Right forelimb (tissue), 1 donor: ENCODE measurements around the gene TIAM1.

ENCODE experiments used
- DNase-seq: peaks from one replicate; pipeline ENCODE4 v3.0.0-alpha.2; 2018

TIAM1 gene

GRCh38 chr21:31119199-31119598, 224.9 kb downstream of the TIAM1 start:
- DNase-seq = no peak

- no peak for DNase-seq
These were observed 226.7 kb downstream of the TIAM1 start for GRCh38 chr21:31117128-31117916.

- DNase-seq = no peak
These were observed 228.8 kb downstream of the TIAM1 start for GRCh38 chr21:31115249-31115648.

GRCh38 chr21:31111093-31111492, 233.0 kb downstream of the TIAM1 start:
- DNase-seq = no peak

GRCh38 chr21:31110430-31110829, 233.6 kb downstream of the TIAM1 start:
- no peak for DNase-seq

GRCh38 chr21:31107871-31108270, 236.2 kb downstream of the TIAM1 start:
- no peak for DNase-seq

GRCh38 chr21:31107176-31107785, 236.8 kb downstream of the TIAM1 start:
- no peak for DNase-seq

GRCh38 chr21:31103571-31104265, 240.3 kb downstream of the TIAM1 start:
- no peak for DNase-seq

GRCh38 chr21:31103163-31103562, 240.9 kb downstream of the TIAM1 start:
- DNase-seq = no peak

- no peak for DNase-seq
These were observed 244.9 kb downstream of the TIAM1 start for GRCh38 chr21:31099122-31099521.

- DNase-seq = peak; percentile 80
These were observed 245.5 kb downstream of the TIAM1 start for GRCh38 chr21:31098576-31099005.

GRCh38 chr21:31092832-31093625, 251.0 kb downstream of the TIAM1 start:
- no peak for DNase-seq

GRCh38 chr21:31090376-31090775, 253.7 kb downstream of the TIAM1 start:
- no peak for DNase-seq

GRCh38 chr21:31088474-31088751, 255.6 kb downstream of the TIAM1 start:
- no peak for DNase-seq

GRCh38 chr21:31087639-31088473, 256.2 kb downstream of the TIAM1 start:
- DNase-seq = no peak

GRCh38 chr21:31084689-31085088, 259.4 kb downstream of the TIAM1 start:
- no peak for DNase-seq

GRCh38 chr21:31078796-31079195, 265.3 kb downstream of the TIAM1 start:
- DNase-seq = no peak

GRCh38 chr21:31078216-31078615, 265.8 kb downstream of the TIAM1 start:
- no peak for DNase-seq

GRCh38 chr21:31075848-31076247, 268.2 kb downstream of the TIAM1 start:
- no peak for DNase-seq

GRCh38 chr21:31072533-31072932, 271.5 kb downstream of the TIAM1 start:
- no peak for DNase-seq
